Dermis microvascular lymphatic vessel endothelial cell (primary cell): ENCODE results near the gene POLR2J3. TPM values are rescaled to one million over a fixed set of nuclear protein-coding genes. Genes with fewer than 3 reads are reported as not detected.
"Not testable (repeated sequence)": the region's sequence is repeated elsewhere in the genome, so short reads cannot be mapped to it uniquely, and the experiment has no call there.

Experiments used
- DNase-seq, 2 donors: peaks; one replicate each; pipeline versions ENCODE4 v3.0.0 to v3.0.0-alpha.2; 2010; ENCODE audit warnings: low read depth in 2 of 2
- total RNA-seq: library from RNA; depleted of rRNA; stranded (reverse); fragments of >200 nt; gene quantifications from 2 replicates; pipeline ENCODE4 v1.2.1, GENCODE V29; 2014

The POLR2J3 gene
- total RNA-seq, 1 donor from 2014 or later, result 16.9 TPM

DNA sequence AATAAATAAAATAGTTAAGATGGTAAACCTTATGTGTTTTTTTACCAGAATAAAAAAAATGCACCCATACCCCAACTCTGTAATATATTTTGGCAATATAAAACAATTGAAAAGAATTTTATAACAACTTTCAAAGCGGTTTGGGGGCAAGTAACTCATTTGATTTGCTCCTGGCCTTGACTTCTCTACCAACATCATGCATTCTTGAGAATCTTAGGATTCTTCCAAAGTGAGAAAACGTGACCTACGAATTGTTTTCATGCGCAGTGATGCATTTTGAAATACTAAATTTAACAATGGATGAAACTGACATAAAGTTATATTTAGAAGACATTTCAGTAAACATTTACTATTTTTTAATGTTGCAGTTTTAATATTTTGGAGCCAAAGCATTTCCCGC lies 51.6 kb downstream of the POLR2J3 start:
- not testable (repeated sequence) for DNase-seq

GRCh38 chr7:102517550-102518147 lies 54.7 kb downstream of the POLR2J3 start, which contains the start of gene RASA4B:
RASA4B (minus strand) TSS chr7:102517777; CDS start chr7:102517710, 67 bp downstream.
- not testable (repeated sequence) for DNase-seq

Other genes starting within 250 kb of the POLR2J3 start
- gene SPDYE6, start 216.1 kb downstream of the POLR2J3 start, total RNA-seq, result not detected in 2 replicates
- 8.0 and 10.6 TPM in 2 replicates for gene PRKRIP1, start 176.2 kb downstream of the POLR2J3 start, total RNA-seq
- 57.9 and 106 TPM in 2 replicates for gene ORAI2, start 139.0 kb downstream of the POLR2J3 start, total RNA-seq
- 8.1 and 13.0 TPM in 2 replicates for gene ALKBH4, start 107.7 kb downstream of the POLR2J3 start, total RNA-seq
- 19.5 and 24.1 TPM in 2 replicates for gene LRWD1, start 107.6 kb downstream of the POLR2J3 start, total RNA-seq
- gene POLR2J, start 93.7 kb downstream of the POLR2J3 start, total RNA-seq, result 26.2 and 32.1 TPM in 2 replicates
- gene RASA4B, start 54.8 kb downstream of the POLR2J3 start, total RNA-seq, result 2.6 and 2.8 TPM in 2 replicates
- gene UPK3BL2, start 28.9 kb downstream of the POLR2J3 start, total RNA-seq, result 0.90 and 2.3 TPM in 2 replicates
- gene SPDYE2, start 21.4 kb downstream of the POLR2J3 start, total RNA-seq, result not detected in 2 replicates
- 6.7 and 13.1 TPM in 2 replicates for gene RASA4, start 44.2 kb upstream of the POLR2J3 start, total RNA-seq
- gene UPK3BL1, start 70.2 kb upstream of the POLR2J3 start, total RNA-seq, result 2.4 and 8.9 TPM in 2 replicates
- not detected in 2 replicates for gene SPDYE2B, start 77.7 kb upstream of the POLR2J3 start, total RNA-seq
- gene POLR2J2, start 99.1 kb upstream of the POLR2J3 start, total RNA-seq, result 1.2 and 2.4 TPM in 2 replicates
- 4.6 and 4.9 TPM in 2 replicates for gene FAM185A, start 176.4 kb upstream of the POLR2J3 start, total RNA-seq